Endodermal cell (in vitro differentiated cells): ENCODE measurements around the gene PDCD2L. TPM values are rescaled to one million over a fixed set of nuclear protein-coding genes. Genes with fewer than 3 reads are reported as not detected.
"Not testable (repeated sequence)": the region's sequence is repeated elsewhere in the genome, so short reads cannot be mapped to it uniquely, and the experiment has no call there.

Experiments
- DNase-seq: peaks from one replicate; pipeline ENCODE4 v3.0.0-alpha.2; 2017
- H3K27ac ChIP-seq: 2 replicates; pipeline ENCODE4 v1.5.1; 2013; ENCODE audit warnings: mild to moderate bottlenecking, low read depth, low read length, moderate library complexity
- H3K27me3 ChIP-seq: 2 replicates; pipeline ENCODE4 v1.6.1; 2013; ENCODE audit warnings: mild to moderate bottlenecking, low read length, moderate library complexity; ENCODE audit not compliant: insufficient read depth, control insufficient read depth, poor library complexity, severe bottlenecking
- H3K36me3 ChIP-seq: 2 replicates; pipeline ENCODE4 v1.7.0; 2013; ENCODE audit warnings: mild to moderate bottlenecking, low read length, moderate library complexity; ENCODE audit not compliant: control insufficient read depth, insufficient read depth
- H3K4me1 ChIP-seq: one replicate; pipeline ENCODE4 v1.7.0; 2013; ENCODE audit warnings: low read length; ENCODE audit not compliant: control insufficient read depth, insufficient read depth
- H3K4me3 ChIP-seq: 2 replicates; pipeline ENCODE4 v1.5.1; 2013; ENCODE audit warnings: mild to moderate bottlenecking, low read length, moderate library complexity
- H3K9ac ChIP-seq: 2 replicates; pipeline ENCODE4 v1.6.1; 2013; ENCODE audit warnings: mild to moderate bottlenecking, low read length, moderate library complexity; ENCODE audit not compliant: poor library complexity, severe bottlenecking; ENCODE audit errors: extremely low read depth
- H3K9me3 ChIP-seq: 2 replicates; pipeline ENCODE4 v1.6.1; 2013; ENCODE audit warnings: mild to moderate bottlenecking, low read length, moderate library complexity; ENCODE audit not compliant: control insufficient read depth
- H3K27ac Mint-ChIP-seq: 2 replicates; pipeline ENCODE4 v1.8.0; 2020; ENCODE audit warnings: mixed read lengths
- H3K27me3 Mint-ChIP-seq: 2 replicates; pipeline ENCODE4 v1.8.0; 2021; ENCODE audit warnings: mild to moderate bottlenecking, mixed read lengths; ENCODE audit not compliant: insufficient read depth
- H3K36me3 Mint-ChIP-seq: 2 replicates; pipeline ENCODE4 v1.8.0; 2020; ENCODE audit warnings: low read depth, mixed read lengths
- H3K4me1 Mint-ChIP-seq: 2 replicates; pipeline ENCODE4 v1.8.0; 2020; ENCODE audit warnings: mixed read lengths
- H3K4me3 Mint-ChIP-seq: 2 replicates; pipeline ENCODE4 v1.8.0; 2020; ENCODE audit warnings: mild to moderate bottlenecking, moderate library complexity, mixed read lengths
- H3K9me3 Mint-ChIP-seq: 2 replicates; pipeline ENCODE4 v1.8.0; 2020; ENCODE audit warnings: mild to moderate bottlenecking, mixed read lengths
- CTCF ChIP-seq: fragments of 200-600 bp; sonication (generic); conservative IDR thresholded peaks from 2 replicates; pipeline ENCODE4 v1.5.0; 2021; ENCODE audit warnings: antibody characterized with exemption, mild to moderate bottlenecking
- WGBS, 2 experiments: methylation state at CpG; one replicate each; pipeline versions ENCODE4 v1.1.5 to v1.1.7; 2013; ENCODE audit warnings: missing lambda C conversion rate in 2 of 2, mixed read lengths in 1 of 2; ENCODE audit not compliant: insufficient coverage in 1 of 2, insufficient read length in 1 of 2; 5-methylcytosine and 5-hydroxymethylcytosine counted together
- total RNA-seq, 2 donors: library from RNA; stranded (reverse); fragmentation: NEBNext Ultra II Directional in 1 of 2; extraction: Animal tissue kit (Norgen Biotek cat#: 25700) in 1 of 2; gene quantifications; 2 replicates in 1 of 2; 3 replicates in 1 of 2; pipeline ENCODE4 v1.2.1, GENCODE V29; 2021

The PDCD2L gene
- total RNA-seq, 2 donors from 2014 or later: 25.0 to 25.1 TPM

GRCh38 chr19:34461375-34462100 lies 57.3 kb downstream of the PDCD2L start:
- no peaks in the 10 kb centered on the region for H3K27me3 ChIP-seq
- peaks cover 88% of the 10 kb centered on the region for H3K36me3 ChIP-seq
- H3K9me3 ChIP-seq: no peaks in the 10 kb centered on the region
- H3K4me1 Mint-ChIP-seq: peaks cover 5% of the 10 kb centered on the region
- WGBS, 2 experiments: 94 to 100% methylated on average over 5 of the region's 5 CpGs
- no peak overlapping the region for H3K4me3 Mint-ChIP-seq
- H3K36me3 Mint-ChIP-seq: peaks cover 83% of the 10 kb centered on the region
- no peaks in the 10 kb centered on the region for H3K9me3 Mint-ChIP-seq
- H3K4me1 ChIP-seq: no peaks in the 10 kb centered on the region
- no peaks in the 10 kb centered on the region for H3K27me3 Mint-ChIP-seq
- no peak for DNase-seq
- H3K27ac Mint-ChIP-seq: peak overlapping the region; percentile 38
- H3K9ac ChIP-seq: no peak overlapping the region
- TF ChIP-seq CTCF: no peak
- H3K4me3 ChIP-seq: no peak overlapping the region
- no peak overlapping the region for H3K27ac ChIP-seq

- H3K27me3 ChIP-seq, H3K4me3 ChIP-seq, H3K4me1 Mint-ChIP-seq, H3K4me3 Mint-ChIP-seq, H3K9me3 Mint-ChIP-seq, DNase-seq, H3K27me3 Mint-ChIP-seq, H3K27ac ChIP-seq, H3K9me3 ChIP-seq, H3K4me1 ChIP-seq, H3K27ac Mint-ChIP-seq, H3K9ac ChIP-seq: not testable (repeated sequence)
- H3K36me3 ChIP-seq: peaks cover 97% of the 10 kb centered on the region
- H3K36me3 Mint-ChIP-seq: peaks cover 89% of the 10 kb centered on the region
- WGBS, 2 experiments: 98 to 100% methylated on average over 4 of the region's 4 CpGs
These were observed 60.6 kb downstream of the PDCD2L start for GRCh38 chr19:34464785-34465184.

GRCh38 chr19:34468409-34468808 lies 64.2 kb downstream of the PDCD2L start:
- Histone ChIP-seq H3K27ac (no peak overlapping the region), H3K9me3 (no peaks in the 10 kb centered on the region), H3K4me1 (no peaks in the 10 kb centered on the region), H3K36me3 (peaks cover 94% of the 10 kb centered on the region), H3K27me3 (no peaks in the 10 kb centered on the region), H3K9ac (no peak overlapping the region), H3K4me3 (no peak overlapping the region)
- Mint-ChIP-seq H3K36me3 (peaks cover 86% of the 10 kb centered on the region), H3K9me3 (no peaks in the 10 kb centered on the region), H3K4me1 (peaks cover 12% of the 10 kb centered on the region), H3K4me3 (no peak overlapping the region), H3K27ac (no peak overlapping the region), H3K27me3 (no peaks in the 10 kb centered on the region)
- TF ChIP-seq CTCF: no peak
- WGBS, 2 experiments: 88 to 89% methylated on average over 1 of the region's 1 CpG
- DNase-seq: no peak

- H3K9me3 ChIP-seq, H3K4me3 ChIP-seq, H3K27ac Mint-ChIP-seq, H3K27me3 ChIP-seq, H3K27me3 Mint-ChIP-seq, H3K27ac ChIP-seq, H3K4me1 ChIP-seq, DNase-seq, H3K9ac ChIP-seq, H3K4me3 Mint-ChIP-seq, H3K9me3 Mint-ChIP-seq: not testable (repeated sequence)
- Mint-ChIP-seq H3K36me3 (peaks cover 83% of the 10 kb centered on the region), H3K4me1 (peaks cover 12% of the 10 kb centered on the region)
- peaks cover 94% of the 10 kb centered on the region for H3K36me3 ChIP-seq
- 95 to 98% methylated on average over 5 of the region's 5 CpGs for WGBS, 2 experiments
These were observed 64.8 kb downstream of the PDCD2L start for GRCh38 chr19:34469026-34469425.
